Measurements from ENCODE around the gene GRID1. TPM values are rescaled to one million over a fixed set of nuclear protein-coding genes. Genes with fewer than 3 reads are reported as not detected.
A peak's percentile ranks its signal among the peaks of the same experiment; 100 is the strongest.

GRID1 gene
- total and polyA plus RNA-seq, 10 of the 15 experiments (the other 5 are each of a cell fraction or from before 2014, with no cell fraction given), result 0.04 to 0.62 (median 0.08) TPM; not detected in 5

DNA sequence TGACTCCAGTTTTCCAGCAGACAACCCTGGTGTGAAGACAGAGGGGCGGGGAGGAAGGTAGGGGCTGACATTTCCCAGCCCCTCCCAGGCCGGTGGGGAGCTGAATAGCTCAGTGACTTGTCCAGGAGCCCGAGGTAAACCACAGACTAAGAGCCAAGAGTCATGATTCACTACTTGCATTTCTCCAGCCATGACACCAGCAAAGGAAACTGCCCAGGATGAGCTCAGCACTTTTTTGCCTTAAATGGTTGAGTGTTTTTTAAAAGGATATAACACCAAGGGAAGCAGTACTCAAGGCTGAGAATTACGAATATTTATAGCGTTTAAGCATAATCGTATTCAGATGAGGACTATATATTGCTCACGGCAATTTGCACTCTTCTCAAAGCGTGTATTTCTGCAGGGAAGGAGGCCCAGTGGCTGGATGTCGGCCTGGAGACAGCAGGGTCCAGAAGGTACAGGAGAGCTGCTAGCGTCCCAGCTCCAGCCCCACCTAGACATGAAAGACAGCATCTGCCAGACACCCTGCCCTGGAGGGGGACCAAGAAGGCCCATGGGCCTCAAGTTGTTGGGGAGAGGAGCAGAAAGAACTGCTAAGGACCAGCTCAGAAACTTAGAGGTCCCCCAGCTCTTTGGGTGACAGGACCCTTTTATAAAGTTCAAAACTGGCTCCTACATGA lies 141.4 kb downstream of the GRID1 start:
- no peak overlapping the region for H3K9ac ChIP-seq (ENCODE audit: control insufficient read depth, insufficient read depth, low read length)
- ChIA-PET CTCF (interaction anchor here (0.9 kb wide), 1 partner anchor 54 kb away, joined by 4 read pairs; no protein-coding TSS in a partner anchor), SMC1A (ENCODE audit: uncharacterized antibody, unreplicated experiment) (interaction anchor here (0.7 kb wide), 1 partner anchor 13 kb away, joined by 3 read pairs; no protein-coding TSS in a partner anchor), RAD21 (ENCODE audit: unreplicated experiment) (no interaction called here), POLR2A (no interaction called here)
- H3K4me2 ChIP-seq (ENCODE audit: control insufficient read depth, insufficient read depth), result peak overlapping the region; percentile 48; the same call in 1 of the 2 replicates
- WGBS (ENCODE audit: insufficient coverage, insufficient replicate concordance, low lambda C conversion rate, missing lambda C conversion rate), result 15% methylated on average over 10 of the region's 10 CpGs
- no peaks in the 10 kb centered on the region; a peak in 1 of 4 replicates for H3K27me3 ChIP-seq (replicated peaks in 1 of 2; ENCODE audit: control insufficient read depth in 2 of 2, insufficient read depth in 2 of 2, low read length in 1 of 2)
- BruUV-seq (replicated peaks), result no TSS peak
- FAIRE-seq, result no peak
- H3K4me1 ChIP-seq (ENCODE audit: control insufficient read depth, insufficient read depth, low read length), result peaks cover 10% of the 10 kb centered on the region
- in situ Hi-C loops (cut with MboI) (no loop called here), intact Hi-C loops (cut with micrococcal nuclease; ENCODE audit: unreplicated experiment) (no loop called here)
- no peak overlapping the region for H3K4me3 ChIP-seq
- ATAC-seq, result no peak
- no peak overlapping the region; the same call in 1 of the 2 replicates for H3K27ac ChIP-seq (ENCODE audit: control insufficient read depth, insufficient read depth)
- H4K20me1 ChIP-seq (ENCODE audit: control insufficient read depth, insufficient read depth), result no peaks in the 10 kb centered on the region
- no peak overlapping the region for H2AFZ ChIP-seq (ENCODE audit: control insufficient read depth, low read depth, low read length)
- no peak for DNase-seq (ENCODE audit: low read depth, low spot score)
- no peaks in the 10 kb centered on the region for H3K79me2 ChIP-seq (ENCODE audit: control insufficient read depth, insufficient read depth, low read length)
- no peaks in the 10 kb centered on the region for H3K36me3 ChIP-seq (ENCODE audit: control insufficient read depth in 2 of 2, insufficient read depth in 2 of 2, low read length in 1 of 2)
- TF ChIP-seq PRDM15 (CRISPR knock-in tag; IDR thresholded peaks at IDR 0.05) (no peak), MTA3 (IDR thresholded peaks at IDR 0.05; ENCODE audit: borderline replicate concordance, low read length) (no peak), YY1 (IDR thresholded peaks at IDR 0.05; ENCODE audit: low read depth, low read length) (no peak), MXI1 (IDR thresholded peaks at IDR 0.05; ENCODE audit: low read depth, low read length) (no peak), RCOR1 (conservative IDR thresholded peaks at IDR 0.05; ENCODE audit: low read depth, low read length) (no peak), HDGF (IDR thresholded peaks at IDR 0.05) (no peak), SUZ12 (IDR thresholded peaks at IDR 0.05; ENCODE audit: unreplicated experiment) (no peak), SMAD5 (IDR thresholded peaks at IDR 0.05; ENCODE audit: low read depth) (no peak), SMC3 (IDR thresholded peaks at IDR 0.05; ENCODE audit: borderline replicate concordance, low read length) (no peak), POLR2A (IDR thresholded peaks at IDR 0.05; ENCODE audit: low read depth, low read length) (no peak), RFX5 (IDR thresholded peaks at IDR 0.05; ENCODE audit: low read depth, low read length) (no peak), NFXL1 (IDR thresholded peaks at IDR 0.05; ENCODE audit: borderline replicate concordance) (no peak), FOXM1 (IDR thresholded peaks at IDR 0.05; ENCODE audit: low read depth, low read length) (no peak), BACH1 (IDR thresholded peaks at IDR 0.05; ENCODE audit: borderline replicate concordance) (no peak), KAT2A (conservative IDR thresholded peaks at IDR 0.05; ENCODE audit: control insufficient read depth, low read depth, low read length) (no peak)
- TF ChIP-seq, protein P1, sequence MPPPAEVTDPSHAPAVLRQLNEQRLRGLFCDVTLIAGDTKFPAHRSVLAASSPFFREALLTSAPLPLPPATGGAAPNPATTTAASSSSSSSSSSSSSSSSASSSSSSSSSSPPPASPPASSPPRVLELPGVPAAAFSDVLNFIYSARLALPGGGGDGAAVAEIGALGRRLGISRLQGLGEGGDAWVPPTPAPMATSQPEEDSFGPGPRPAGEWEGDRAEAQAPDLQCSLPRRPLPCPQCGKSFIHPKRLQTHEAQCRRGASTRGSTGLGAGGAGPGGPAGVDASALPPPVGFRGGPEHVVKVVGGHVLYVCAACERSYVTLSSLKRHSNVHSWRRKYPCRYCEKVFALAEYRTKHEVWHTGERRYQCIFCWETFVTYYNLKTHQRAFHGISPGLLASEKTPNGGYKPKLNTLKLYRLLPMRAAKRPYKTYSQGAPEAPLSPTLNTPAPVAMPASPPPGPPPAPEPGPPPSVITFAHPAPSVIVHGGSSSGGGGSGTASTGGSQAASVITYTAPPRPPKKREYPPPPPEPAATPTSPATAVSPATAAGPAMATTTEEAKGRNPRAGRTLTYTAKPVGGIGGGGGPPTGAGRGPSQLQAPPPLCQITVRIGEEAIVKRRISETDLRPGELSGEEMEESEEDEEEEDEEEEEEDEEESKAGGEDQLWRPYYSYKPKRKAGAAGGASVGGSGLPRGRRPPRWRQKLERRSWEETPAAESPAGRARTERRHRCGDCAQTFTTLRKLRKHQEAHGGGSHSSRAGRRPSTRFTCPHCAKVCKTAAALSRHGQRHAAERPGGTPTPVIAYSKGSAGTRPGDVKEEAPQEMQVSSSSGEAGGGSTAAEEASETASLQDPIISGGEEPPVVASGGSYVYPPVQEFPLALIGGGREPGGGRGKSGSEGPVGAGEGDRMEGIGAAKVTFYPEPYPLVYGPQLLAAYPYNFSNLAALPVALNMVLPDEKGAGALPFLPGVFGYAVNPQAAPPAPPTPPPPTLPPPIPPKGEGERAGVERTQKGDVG (CRISPR knock-in tag; IDR thresholded peaks at IDR 0.05), result no peak
- TF ChIP-seq, protein P2, sequence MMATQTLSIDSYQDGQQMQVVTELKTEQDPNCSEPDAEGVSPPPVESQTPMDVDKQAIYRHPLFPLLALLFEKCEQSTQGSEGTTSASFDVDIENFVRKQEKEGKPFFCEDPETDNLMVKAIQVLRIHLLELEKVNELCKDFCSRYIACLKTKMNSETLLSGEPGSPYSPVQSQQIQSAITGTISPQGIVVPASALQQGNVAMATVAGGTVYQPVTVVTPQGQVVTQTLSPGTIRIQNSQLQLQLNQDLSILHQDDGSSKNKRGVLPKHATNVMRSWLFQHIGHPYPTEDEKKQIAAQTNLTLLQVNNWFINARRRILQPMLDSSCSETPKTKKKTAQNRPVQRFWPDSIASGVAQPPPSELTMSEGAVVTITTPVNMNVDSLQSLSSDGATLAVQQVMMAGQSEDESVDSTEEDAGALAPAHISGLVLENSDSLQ (IDR thresholded peaks at IDR 0.05), result no peak
- H3K9me3 ChIP-seq (replicated peaks; ENCODE audit: control insufficient read depth, insufficient read depth, low read length), result no peaks in the 10 kb centered on the region
